MCF 10A (cell line): ENCODE measurements around the gene YBX1. TPM values are rescaled to one million over a fixed set of nuclear protein-coding genes. Genes with fewer than 3 reads are reported as not detected.
A peak's percentile ranks its signal among the peaks of the same experiment; 100 is the strongest.
"Not testable (repeated sequence)": the region's sequence is repeated elsewhere in the genome, so short reads cannot be mapped to it uniquely, and the experiment has no call there.

Experiments
- BruUV-seq: library from RNA; stranded (reverse); fragments of 400-500 nt; replicated peaks from 2 replicates; lab custom pipeline; 2021; lab: Mats Ljungman, UMichigan
- CTCF ChIA-PET: fragments of 300-600 bp; sonication (Branson Sonifier 250); formaldehyde crosslinking; extraction: SDS; loops from one replicate; lab custom pipeline; 2021; ENCODE audit warnings: antibody characterized with exemption, inconsistent platforms; lab: Yijun Ruan, JAX
- POLR2A ChIA-PET: fragments of 300-600, 350-650 bp; sonication (Branson Sonifier 250); formaldehyde crosslinking; extraction: SDS; loops from one replicate; lab custom pipeline; 2020; ENCODE audit warnings: antibody characterized with exemption, inconsistent platforms; lab: Yijun Ruan, JAX
- DNase-seq: peaks from one replicate; pipeline ENCODE4 v3.0.0-alpha.2; 2018; ENCODE audit not compliant: unreplicated experiment
- H3K27ac Mint-ChIP-seq: one replicate; pipeline ENCODE4 v1.8.0; 2022; ENCODE audit warnings: mild to moderate bottlenecking, low read depth, mixed read lengths; ENCODE audit not compliant: unreplicated experiment
- H3K27me3 Mint-ChIP-seq: one replicate; pipeline ENCODE4 v1.8.0; 2022; ENCODE audit warnings: mixed read lengths; ENCODE audit not compliant: insufficient read depth, unreplicated experiment
- H3K36me3 Mint-ChIP-seq: one replicate; pipeline ENCODE4 v1.8.0; 2022; ENCODE audit warnings: mild to moderate bottlenecking, moderate library complexity, mixed read lengths; ENCODE audit not compliant: insufficient read depth, unreplicated experiment
- H3K4me1 Mint-ChIP-seq: one replicate; pipeline ENCODE4 v1.8.0; 2022; ENCODE audit warnings: mixed read lengths; ENCODE audit not compliant: insufficient read depth, unreplicated experiment
- H3K4me3 Mint-ChIP-seq: one replicate; pipeline ENCODE4 v1.8.0; 2022; ENCODE audit warnings: mild to moderate bottlenecking, moderate library complexity, mixed read lengths; ENCODE audit not compliant: unreplicated experiment
- H3K9me3 Mint-ChIP-seq: one replicate; pipeline ENCODE4 v1.8.0; 2022; ENCODE audit warnings: mixed read lengths; ENCODE audit not compliant: unreplicated experiment
- CTCF ChIP-seq: fragments of 200-600 bp; IDR thresholded peaks from one replicate; pipeline ENCODE4 v1.8.0; 2022; ENCODE audit warnings: antibody characterized with exemption, mild to moderate bottlenecking; ENCODE audit not compliant: unreplicated experiment
- intact Hi-C: fragments of 100-400 bp; cut with micrococcal nuclease; formaldehyde crosslinking; loops from 2 replicates; pipeline ENCODE4 v1.14.1; 2022
- total RNA-seq: library from RNA; stranded (reverse); gene quantifications from 2 replicates; pipeline ENCODE4 v1.2.3, GENCODE V29; 2022

YBX1 gene
- total RNA-seq, 1 experiment from 2014 or later = 1,200 TPM

GRCh38 chr1:42750041-42750440, 67.8 kb downstream of the YBX1 start:
- no TSS peak for BruUV-seq
- ChIA-PET CTCF (interaction anchor here (1.5 kb wide), 1 partner anchor 13 kb away, joined by 7 read pairs; no protein-coding TSS in a partner anchor), POLR2A (no interaction called here)
- no peak for TF ChIP-seq CTCF
- DNase-seq = no peak
- Mint-ChIP-seq H3K4me1 (peaks cover 15% of the 10 kb centered on the region), H3K27ac (no peak overlapping the region), H3K9me3 (no peaks in the 10 kb centered on the region), H3K4me3 (no peak overlapping the region), H3K36me3 (peaks cover 56% of the 10 kb centered on the region), H3K27me3 (no peaks in the 10 kb centered on the region)
- intact Hi-C loops = loop anchor here (10.0 kb wide), 1 partner anchor 405 kb away; no protein-coding TSS in a partner anchor

DNA sequence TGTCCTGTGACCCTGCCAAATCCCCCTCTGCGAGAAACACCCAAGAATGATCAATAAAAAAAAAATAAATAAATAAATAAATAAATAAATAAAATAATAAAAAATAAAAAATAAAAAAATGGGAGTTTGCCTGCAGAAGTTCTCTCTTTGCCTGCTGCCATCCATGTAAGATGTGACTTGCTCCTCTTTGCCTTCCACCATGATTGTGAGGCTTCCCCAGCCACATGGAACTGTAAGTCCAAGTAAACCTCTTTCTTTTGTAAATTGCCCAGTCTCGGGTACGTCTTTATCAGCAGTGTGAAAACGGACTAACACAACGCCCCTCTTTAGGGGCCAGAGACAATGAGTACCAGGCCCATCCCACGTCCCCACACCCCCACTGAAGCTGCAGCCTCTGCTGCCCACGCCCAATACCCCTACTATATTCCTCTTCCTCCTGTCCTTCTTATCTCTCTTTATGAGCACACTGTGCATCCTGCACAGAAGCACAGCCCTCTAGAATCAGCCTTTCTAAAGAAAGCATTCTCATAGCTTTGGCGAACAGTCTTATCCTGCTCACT, 69.4 kb downstream of the YBX1 start:
- H3K4me3 Mint-ChIP-seq, H3K27me3 Mint-ChIP-seq, H3K9me3 Mint-ChIP-seq, DNase-seq, BruUV-seq, H3K27ac Mint-ChIP-seq: not testable (repeated sequence)
- POLR2A ChIA-PET = interaction anchor here (1.8 kb wide), 1 partner anchor 15 kb away, joined by 8 read pairs; the partner anchor contains the start of genes C1orf50 and P3H1
- intact Hi-C loops = loop anchor here (10.0 kb wide), 1 partner anchor 407 kb away; no protein-coding TSS in a partner anchor
- Mint-ChIP-seq H3K36me3 (peaks cover 51% of the 10 kb centered on the region), H3K4me1 (peaks cover 15% of the 10 kb centered on the region)
- CTCF ChIA-PET = interaction anchor here (0.7 to 1.0 kb wide), 4 partner anchors 9 to 407 kb away, joined by 3 to 5 read pairs (median 4); no protein-coding TSS in a partner anchor

- Mint-ChIP-seq H3K9me3 (no peaks in the 10 kb centered on the region), H3K4me3 (no peak overlapping the region), H3K27ac (no peak overlapping the region), H3K4me1 (peaks cover 20% of the 10 kb centered on the region), H3K36me3 (peaks cover 52% of the 10 kb centered on the region), H3K27me3 (no peaks in the 10 kb centered on the region)
- CTCF ChIA-PET = interaction anchor here (0.6 to 1.0 kb wide), 7 partner anchors 9 to 408 kb away, joined by 3 to 5 read pairs (median 4); partner anchors contain the start of gene CLDN19
- TF ChIP-seq CTCF = no peak
- POLR2A ChIA-PET = interaction anchor here (0.5 to 1.8 kb wide), 3 partner anchors 14 to 321 kb away, joined by 3 to 8 read pairs (median 3); partner anchors contain the start of genes C1orf50 and P3H1
- no peak for DNase-seq
- intact Hi-C loops = loop anchor here (10.0 kb wide), 1 partner anchor 407 kb away; no protein-coding TSS in a partner anchor
- no TSS peak for BruUV-seq
Observed at GRCh38 chr1:42752284-42752683, 70.1 kb downstream of the YBX1 start.

GRCh38 chr1:42753070-42753469, 70.9 kb downstream of the YBX1 start:
- peak; percentile 21 for DNase-seq
- no peak for TF ChIP-seq CTCF
- peaks cover 53% of the 10 kb centered on the region for H3K36me3 Mint-ChIP-seq
- peaks cover 20% of the 10 kb centered on the region for H3K4me1 Mint-ChIP-seq
- no peaks in the 10 kb centered on the region for H3K27me3 Mint-ChIP-seq
- intact Hi-C loops = loop anchor here (10.0 kb wide), 1 partner anchor 408 kb away; no protein-coding TSS in a partner anchor
- H3K27ac Mint-ChIP-seq = peak overlapping the region; percentile 23
- no peak overlapping the region for H3K4me3 Mint-ChIP-seq
- CTCF ChIA-PET = interaction anchor here (0.6 to 1.0 kb wide), 3 partner anchors 13 to 52 kb away, joined by 3 to 5 read pairs (median 4); partner anchors contain the start of gene CLDN19
- no peaks in the 10 kb centered on the region for H3K9me3 Mint-ChIP-seq
- POLR2A ChIA-PET = interaction anchor here (0.5 to 1.8 kb wide), 3 partner anchors 14 to 94 kb away, joined by 3 to 8 read pairs (median 4); partner anchors contain the start of genes C1orf50 and P3H1
- no TSS peak for BruUV-seq

Other genes starting within 250 kb of the YBX1 start
- 0.21 TPM in 1 of 2 replicates, not detected in the other for gene ZMYND12, start 226.4 kb upstream of the YBX1 start, total RNA-seq
- 56.1 and 56.9 TPM in 2 replicates for gene PPCS, start 225.9 kb upstream of the YBX1 start, total RNA-seq
- gene CCDC30, start 219.1 kb upstream of the YBX1 start, total RNA-seq = 2.2 and 3.2 TPM in 2 replicates
- gene PPIH, start 24.0 kb upstream of the YBX1 start, total RNA-seq = 52.4 and 55.9 TPM in 2 replicates
- gene CLDN19, start 57.8 kb downstream of the YBX1 start, total RNA-seq = not detected in 2 replicates
- 36.1 and 57.2 TPM in 2 replicates for gene P3H1, start 84.6 kb downstream of the YBX1 start, total RNA-seq
- gene C1orf50, start 84.8 kb downstream of the YBX1 start, total RNA-seq = 11.7 and 13.8 TPM in 2 replicates
- gene TMEM269, start 102.6 kb downstream of the YBX1 start, total RNA-seq = 0.17 TPM in 1 of 2 replicates, not detected in the other
- 13.2 and 17.2 TPM in 2 replicates for gene ERMAP, start 134.7 kb downstream of the YBX1 start, total RNA-seq
- gene SVBP, start 135.0 kb downstream of the YBX1 start, total RNA-seq = 15.7 and 16.7 TPM in 2 replicates
- gene ZNF691, start 164.2 kb downstream of the YBX1 start, total RNA-seq = 8.4 and 9.5 TPM in 2 replicates